ENCODE results near the gene ODAPH. TPM values are rescaled to one million over a fixed set of nuclear protein-coding genes. Genes with fewer than 3 reads are reported as not detected.

The ODAPH gene
- total and polyA plus RNA-seq, 2 of the 4 experiments (the other 2 are of a cell fraction) = not detected

- Histone ChIP-seq H2AK9ac (replicated peaks; ENCODE audit: low read depth, low read length, poor library complexity) (no peak overlapping the region), H3K4me2 (ENCODE audit: low read depth, low read length) (no peak overlapping the region), H3K18ac (ENCODE audit: low read depth, low read length) (no peak overlapping the region), H3K27me3 (ENCODE audit: control insufficient read depth, insufficient read depth, low read length) (no peaks in the 10 kb centered on the region), H2BK15ac (ENCODE audit: low read depth, low read length) (no peak overlapping the region), H4K20me1 (ENCODE audit: insufficient read depth, low read length) (no peaks in the 10 kb centered on the region), H3K9me1 (ENCODE audit: insufficient read depth, low read length) (peaks cover 3% of the 10 kb centered on the region; the same call in 1 of the 2 replicates), H3K23ac (ENCODE audit: low read depth, low read length) (no peak overlapping the region), H3K4me3 (ENCODE audit: insufficient read depth, low read depth, low read length) (no peak overlapping the region), H2AFZ (replicated peaks; ENCODE audit: low read length, poor library complexity) (peak overlapping the region; percentile 1), H4K5ac (ENCODE audit: low read depth, low read length) (no peak overlapping the region), H3K56ac (ENCODE audit: extremely low read depth, insufficient read depth, low read length) (no peak overlapping the region), H2BK20ac (ENCODE audit: low read depth, low read length) (no peak overlapping the region), H3K9me3 (ENCODE audit: control insufficient read depth, insufficient read depth, low read length) (peaks cover 2% of the 10 kb centered on the region; the same call in 1 of the 2 replicates), H2AK5ac (ENCODE audit: low read depth, low read length) (no peak overlapping the region), H3K9ac (ENCODE audit: low read depth, low read length) (no peak overlapping the region), H4K91ac (ENCODE audit: insufficient read depth, low read depth, low read length) (no peak overlapping the region), H2BK5ac (ENCODE audit: low read depth, low read length, poor library complexity, severe bottlenecking) (no peak overlapping the region), H4K8ac (ENCODE audit: low read depth in 2 of 2, low read length in 2 of 2) (no peak overlapping the region), H2BK120ac (ENCODE audit: low read depth, low read length) (no peak overlapping the region), H3K79me1 (ENCODE audit: low read depth in 1 of 2, low read length in 2 of 2) (no peaks in the 10 kb centered on the region), H3K4me1 (ENCODE audit: control insufficient read depth, insufficient read depth, low read length) (no peaks in the 10 kb centered on the region), H3K27ac (ENCODE audit: insufficient read depth, low read length) (no peak overlapping the region), H3K4ac (ENCODE audit: low read depth, low read length) (no peak overlapping the region), H3K36me3 (ENCODE audit: control insufficient read depth, insufficient read depth, low read length) (no peaks in the 10 kb centered on the region), H3K14ac (replicated peaks; ENCODE audit: low read depth, low read length) (no peak overlapping the region)
- peak; percentile 65 for DNase-seq
- ChIA-PET POLR2A (ENCODE audit: unreplicated experiment) (no interaction called here), CTCF (no interaction called here)
- intact Hi-C loops (cut with micrococcal nuclease) (no loop called here), in situ Hi-C loops (cut with MboI; ENCODE audit: low sequenced_read_pairs) (no loop called here), dilution Hi-C loops (cut with HindIII; ENCODE audit: low sequenced_read_pairs, unreplicated experiment) (no loop called here)
- TF ChIP-seq POLR2A (IDR thresholded peaks at IDR 0.05; ENCODE audit: low read depth, low read length) = no peak
- TF ChIP-seq ELK1 (IDR thresholded peaks at IDR 0.05; ENCODE audit: borderline replicate concordance, low read depth, low read length) = no peak
- TF ChIP-seq NFE2L2 (IDR thresholded peaks at IDR 0.05; ENCODE audit: low read depth, low read length) = no peak
- TF ChIP-seq MAZ (IDR thresholded peaks at IDR 0.05; ENCODE audit: borderline replicate concordance, low read depth, low read length) = no peak
- no peak for TF ChIP-seq MXI1 (IDR thresholded peaks at IDR 0.05; ENCODE audit: borderline replicate concordance, low read depth, low read length)
- TF ChIP-seq CTCF (conservative IDR thresholded peaks at IDR 0.05; ENCODE audit: low read depth, low read length) = no peak
- TF ChIP-seq USF2 (IDR thresholded peaks at IDR 0.05; ENCODE audit: low read depth, low read length) = no peak
- TF ChIP-seq RAD21 (IDR thresholded peaks at IDR 0.05; ENCODE audit: low read length) = no peak
- TF ChIP-seq MAFK (IDR thresholded peaks at IDR 0.05; ENCODE audit: low read depth, low read length) = no peak
- TF ChIP-seq RCOR1 (IDR thresholded peaks at IDR 0.05; ENCODE audit: insufficient replicate concordance, low read length) = no peak
- TF ChIP-seq FOS (IDR thresholded peaks at IDR 0.05; ENCODE audit: low read depth, low read length) = no peak
- no peak for TF ChIP-seq CHD1 (IDR thresholded peaks at IDR 0.05; ENCODE audit: low read depth, low read length)
- TF ChIP-seq RFX5 (IDR thresholded peaks at IDR 0.05; ENCODE audit: low read depth, low read length) = no peak
- no peak for TF ChIP-seq BHLHE40 (IDR thresholded peaks at IDR 0.05; ENCODE audit: low read depth, low read length)
- TF ChIP-seq SMC3 (IDR thresholded peaks at IDR 0.05; ENCODE audit: low read depth, low read length) = no peak
- no peak for TF ChIP-seq CEBPB (IDR thresholded peaks at IDR 0.05; ENCODE audit: low read depth, low read length)
- BruUV-seq (replicated peaks) = no TSS peak
- ATAC-seq (ENCODE audit: low read depth) = no peak
- 100% methylated on average over 1 of the region's 5 CpGs; no CpG with 5 or more reads in 1 of the 2 experiments for WGBS, 2 experiments (ENCODE audit: extremely low coverage in 2 of 2, insufficient read length in 1 of 2)
Observed at GRCh38 chr4:75545526-75545925, 10.3 kb upstream of the ODAPH start.
